ENCODE data around the gene AP2B1.
A peak's percentile ranks its signal among the peaks of the same experiment; 100 is the strongest.

Gene AP2B1

DNA sequence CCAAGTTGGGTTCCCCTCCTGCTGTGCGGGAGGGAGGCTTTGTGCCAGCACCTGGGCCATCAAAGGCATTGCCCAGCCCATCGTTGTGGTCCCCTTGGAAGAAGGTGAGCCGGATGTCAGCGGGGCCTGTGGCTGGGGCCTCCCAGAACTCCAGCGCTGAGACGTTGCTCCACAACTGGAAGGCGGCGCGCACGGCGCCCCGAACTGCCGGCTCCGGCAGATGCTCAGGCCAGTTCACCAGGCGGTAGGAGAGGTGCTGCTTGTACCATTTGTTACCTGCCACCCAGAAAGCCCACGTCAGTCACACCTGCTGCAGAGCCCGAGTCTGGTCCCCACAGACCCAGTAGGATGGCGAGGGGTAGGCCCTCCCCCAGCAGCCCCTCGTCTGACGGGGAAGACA, 186.0 kb downstream of the AP2B1 start:
- Histone ChIP-seq H3K27me3 (ENCODE audit: control insufficient read depth in 5 of 5, insufficient read depth in 4 of 5, low read length in 5 of 5) (no peaks in the 10 kb centered on the region), H3K4me3 (ENCODE audit: low read depth in 1 of 5, low read length in 5 of 5) (no peak overlapping the region), H3K36me3 (ENCODE audit: control insufficient read depth in 5 of 5, insufficient read depth in 5 of 5, low read length in 5 of 5) (peaks cover 0 to 8% (median 2%) of the 10 kb centered on the region in 5 donors), H3K27ac (ENCODE audit: low read depth, low read length) (peak overlapping the region; percentile 43), H3K4me1 (ENCODE audit: control insufficient read depth in 5 of 5, insufficient read depth in 5 of 5, low read length in 5 of 5) (peaks cover 11 to 47% (median 45%) of the 10 kb centered on the region in 5 donors), H3K9me3 (ENCODE audit: control insufficient read depth in 5 of 5, low read length in 5 of 5) (no peaks in the 10 kb centered on the region), H3K9ac (ENCODE audit: low read length in 5 of 5) (peak overlapping the region in 3 of 5 donors; percentile 33 to 54 (median 53))

GRCh38 chr17:35773679-35774425, 186.7 kb downstream of the AP2B1 start:
- Histone ChIP-seq H3K4me3 (ENCODE audit: low read depth in 1 of 5, low read length in 5 of 5) (peak overlapping the region in 1 of 5 donors; percentile 8), H3K9ac (ENCODE audit: low read length in 5 of 5) (peak overlapping the region in 3 of 5 donors; percentile 33 to 54 (median 53)), H3K4me1 (ENCODE audit: control insufficient read depth in 5 of 5, insufficient read depth in 5 of 5, low read length in 5 of 5) (peaks cover 11 to 54% (median 49%) of the 10 kb centered on the region in 5 donors), H3K9me3 (ENCODE audit: control insufficient read depth in 5 of 5, low read length in 5 of 5) (no peaks in the 10 kb centered on the region), H3K27ac (ENCODE audit: low read depth, low read length) (peak overlapping the region; percentile 43), H3K27me3 (ENCODE audit: control insufficient read depth in 5 of 5, insufficient read depth in 4 of 5, low read length in 5 of 5) (no peaks in the 10 kb centered on the region), H3K36me3 (ENCODE audit: control insufficient read depth in 5 of 5, insufficient read depth in 5 of 5, low read length in 5 of 5) (peaks cover 0 to 8% (median 3%) of the 10 kb centered on the region in 5 donors)

- Histone ChIP-seq H3K36me3 (ENCODE audit: control insufficient read depth in 5 of 5, insufficient read depth in 5 of 5, low read length in 5 of 5) (peaks cover 0 to 8% (median 3%) of the 10 kb centered on the region in 5 donors), H3K27ac (ENCODE audit: low read depth, low read length) (peak overlapping the region; percentile 43), H3K4me1 (ENCODE audit: control insufficient read depth in 5 of 5, insufficient read depth in 5 of 5, low read length in 5 of 5) (peaks cover 11 to 60% (median 54%) of the 10 kb centered on the region in 5 donors), H3K4me3 (ENCODE audit: low read depth in 1 of 5, low read length in 5 of 5) (peak overlapping the region in 1 of 5 donors; percentile 8), H3K27me3 (ENCODE audit: control insufficient read depth in 5 of 5, insufficient read depth in 4 of 5, low read length in 5 of 5) (no peaks in the 10 kb centered on the region), H3K9me3 (ENCODE audit: control insufficient read depth in 5 of 5, low read length in 5 of 5) (no peaks in the 10 kb centered on the region), H3K9ac (ENCODE audit: low read length in 5 of 5) (peak overlapping the region in 3 of 5 donors; percentile 0 to 57 (median 38))
These were observed 187.4 kb downstream of the AP2B1 start for GRCh38 chr17:35774499-35774898.

- H3K4me3 ChIP-seq (ENCODE audit: low read depth in 1 of 5, low read length in 5 of 5): peak overlapping the region in 1 of 5 donors; percentile 31
- peak overlapping the region in 3 of 5 donors; percentile 31 to 57 (median 38) for H3K9ac ChIP-seq (ENCODE audit: low read length in 5 of 5)
- peak overlapping the region; percentile 43 for H3K27ac ChIP-seq (ENCODE audit: low read depth, low read length)
These were observed 187.9 kb downstream of the AP2B1 start for GRCh38 chr17:35775039-35775438.

DNA sequence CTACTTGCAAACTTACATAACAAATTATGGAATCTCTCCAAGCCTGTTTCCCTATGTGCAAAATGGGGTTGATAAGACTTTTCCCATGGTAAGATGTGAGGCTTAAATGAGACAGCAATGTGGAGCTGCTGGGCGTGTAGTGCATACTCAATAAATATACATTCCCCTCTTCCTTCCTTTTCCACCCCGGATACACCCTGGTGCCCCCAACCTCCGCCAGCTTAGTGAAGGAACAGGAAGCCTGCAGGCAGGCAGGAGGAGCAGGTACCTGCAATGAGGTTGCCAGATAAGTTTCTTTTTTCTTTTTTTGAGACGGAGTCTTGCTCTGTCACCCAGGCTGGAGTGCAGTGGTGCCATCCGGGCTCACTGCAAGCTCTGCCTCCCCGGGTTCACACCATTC, 188.5 kb downstream of the AP2B1 start:
- Histone ChIP-seq H3K9ac (ENCODE audit: low read length in 5 of 5) (peak overlapping the region in 1 of 5 donors; percentile 31), H3K4me3 (ENCODE audit: low read depth in 1 of 5, low read length in 5 of 5) (no peak overlapping the region), H3K4me1 (ENCODE audit: control insufficient read depth in 5 of 5, insufficient read depth in 5 of 5, low read length in 5 of 5) (peaks cover 11 to 60% (median 54%) of the 10 kb centered on the region in 5 donors), H3K27me3 (ENCODE audit: control insufficient read depth in 5 of 5, insufficient read depth in 4 of 5, low read length in 5 of 5) (no peaks in the 10 kb centered on the region), H3K36me3 (ENCODE audit: control insufficient read depth in 5 of 5, insufficient read depth in 5 of 5, low read length in 5 of 5) (peaks cover 2 to 8% (median 3%) of the 10 kb centered on the region in 5 donors), H3K27ac (ENCODE audit: low read depth, low read length) (peak overlapping the region; percentile 43), H3K9me3 (ENCODE audit: control insufficient read depth in 5 of 5, low read length in 5 of 5) (no peaks in the 10 kb centered on the region)

More at GRCh38 chr17:35775039-35775438, 187.9 kb downstream of the AP2B1 start:
- peaks cover 11 to 60% (median 54%) of the 10 kb centered on the region in 5 donors for H3K4me1 ChIP-seq (ENCODE audit: control insufficient read depth in 5 of 5, insufficient read depth in 5 of 5, low read length in 5 of 5)
- peaks cover 2 to 8% (median 3%) of the 10 kb centered on the region in 5 donors for H3K36me3 ChIP-seq (ENCODE audit: control insufficient read depth in 5 of 5, insufficient read depth in 5 of 5, low read length in 5 of 5)
- H3K9me3 ChIP-seq (ENCODE audit: control insufficient read depth in 5 of 5, low read length in 5 of 5): no peaks in the 10 kb centered on the region
- no peaks in the 10 kb centered on the region for H3K27me3 ChIP-seq (ENCODE audit: control insufficient read depth in 5 of 5, insufficient read depth in 4 of 5, low read length in 5 of 5)

All from subcutaneous abdominal adipose tissue (tissue), 5 donors.